Activated CD4-positive, alpha-beta T cell treated with anti-CD3 and anti-CD28 coated beads for 4 hours (primary cell): ENCODE data around the gene SART3.
"Not testable (repeated sequence)": the region's sequence is repeated elsewhere in the genome, so short reads cannot be mapped to it uniquely, and the experiment has no call there.

Source experiments
- DNase-seq, 2 donors: peaks; one replicate each; pipeline ENCODE4 v3.0.0-alpha.2; 2020

The SART3 gene

DNA sequence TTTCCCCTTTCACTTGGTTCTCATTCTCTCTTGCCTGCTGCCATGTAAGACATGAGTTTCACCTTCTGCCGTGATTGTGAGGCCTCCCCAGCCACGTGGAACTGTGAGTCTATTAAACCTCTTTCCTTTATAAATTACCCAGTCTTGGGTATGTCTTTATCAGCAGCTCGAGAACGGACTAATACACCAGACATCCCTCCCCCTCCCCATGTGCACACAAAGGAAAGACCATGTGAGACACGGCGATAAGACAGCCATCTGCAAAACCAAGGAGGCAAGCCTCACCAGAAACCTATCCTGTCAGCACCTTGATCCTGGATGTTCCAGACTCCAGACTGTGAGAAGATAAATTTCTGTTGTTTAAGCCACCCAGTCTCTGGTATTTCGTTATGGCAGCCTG, 75.6 kb downstream of the SART3 start:
- not testable (repeated sequence) for DNase-seq

- DNase-seq, result no peak
These were observed 76.1 kb downstream of the SART3 start for GRCh38 chr12:108484845-108485244.

DNA sequence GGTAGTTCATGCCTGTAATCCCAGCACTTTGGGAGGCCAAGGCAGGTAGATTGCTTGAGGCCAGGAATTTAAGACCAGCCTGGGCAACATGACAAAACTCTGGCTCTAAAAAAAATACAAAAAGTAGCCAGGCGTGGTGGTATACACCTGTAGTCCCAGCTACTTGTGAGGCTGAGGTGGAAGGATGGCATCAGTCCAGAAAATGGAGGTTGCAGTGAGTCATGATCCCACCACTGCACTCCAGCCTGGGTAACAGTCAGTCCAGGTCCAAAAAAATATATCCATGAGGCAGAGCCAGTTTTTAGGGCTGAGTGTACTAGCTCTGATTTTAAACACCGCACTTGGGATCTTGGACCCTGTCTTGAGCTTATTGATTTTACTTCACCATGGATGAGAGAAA, 76.5 kb downstream of the SART3 start:
- DNase-seq, result no peak

DNA sequence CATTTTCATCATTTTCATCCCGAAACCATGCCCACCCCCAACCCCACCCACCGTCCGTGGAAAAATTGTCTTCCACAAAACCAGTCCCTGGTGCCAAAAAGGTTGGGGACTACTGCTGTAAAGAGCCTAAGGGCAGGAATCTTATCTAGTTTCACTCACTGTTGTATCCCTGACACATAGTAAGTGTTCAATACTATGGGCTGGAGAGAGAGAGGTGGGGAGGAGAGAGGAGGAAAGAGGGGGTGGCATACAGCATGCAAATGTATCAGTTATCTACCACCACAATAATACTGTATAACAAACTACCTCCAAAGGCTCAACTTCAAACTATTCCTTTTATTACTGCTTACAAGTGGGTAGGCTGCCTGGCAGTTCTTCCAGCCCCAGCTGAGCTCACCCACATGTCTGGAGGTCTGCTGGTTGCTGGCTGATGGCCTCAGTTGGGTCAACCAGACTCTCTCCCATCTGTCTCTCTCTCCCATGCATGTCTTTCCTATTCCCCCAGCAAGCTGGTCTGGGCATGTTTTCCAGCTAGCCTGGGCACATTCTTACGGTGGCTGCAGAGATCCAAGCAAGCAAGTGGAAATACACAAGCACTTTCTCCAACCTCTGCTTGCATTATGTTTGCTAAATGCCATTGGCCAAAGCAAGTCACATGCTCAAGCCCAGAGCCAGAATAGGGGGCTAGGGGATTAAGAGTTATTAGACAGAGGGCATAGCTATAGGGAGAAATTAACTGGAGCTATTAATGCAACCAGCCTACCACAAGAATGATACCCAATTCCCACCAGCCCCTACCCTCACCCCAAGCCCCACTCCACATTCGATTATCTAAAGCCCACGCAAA, 77.5 kb downstream of the SART3 start:
- DNase-seq, result no peak

DNA sequence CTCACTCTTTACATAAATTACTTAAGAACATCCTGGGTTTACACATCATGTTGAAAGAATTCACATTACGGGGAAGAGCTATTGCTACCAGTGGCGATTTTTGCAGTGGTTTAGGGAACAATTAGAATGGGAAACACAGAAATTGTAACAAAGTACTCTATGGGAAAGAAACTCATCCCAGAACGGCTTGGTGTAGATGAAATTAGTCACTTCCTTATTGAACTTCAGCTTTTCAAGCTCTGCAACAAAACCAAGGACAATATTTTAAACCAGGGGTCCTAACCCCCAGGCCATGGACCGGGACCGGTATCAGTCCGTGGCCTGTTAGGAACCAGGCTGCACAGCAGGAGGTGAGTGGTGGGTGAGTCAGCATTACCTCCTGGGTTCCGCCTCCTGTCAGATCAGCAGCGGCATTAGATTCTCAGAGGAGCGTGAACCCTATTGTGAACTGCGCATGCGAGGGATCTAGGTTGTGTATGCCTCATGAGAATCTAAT, 78.2 kb downstream of the SART3 start:
- no peak for DNase-seq

DNA sequence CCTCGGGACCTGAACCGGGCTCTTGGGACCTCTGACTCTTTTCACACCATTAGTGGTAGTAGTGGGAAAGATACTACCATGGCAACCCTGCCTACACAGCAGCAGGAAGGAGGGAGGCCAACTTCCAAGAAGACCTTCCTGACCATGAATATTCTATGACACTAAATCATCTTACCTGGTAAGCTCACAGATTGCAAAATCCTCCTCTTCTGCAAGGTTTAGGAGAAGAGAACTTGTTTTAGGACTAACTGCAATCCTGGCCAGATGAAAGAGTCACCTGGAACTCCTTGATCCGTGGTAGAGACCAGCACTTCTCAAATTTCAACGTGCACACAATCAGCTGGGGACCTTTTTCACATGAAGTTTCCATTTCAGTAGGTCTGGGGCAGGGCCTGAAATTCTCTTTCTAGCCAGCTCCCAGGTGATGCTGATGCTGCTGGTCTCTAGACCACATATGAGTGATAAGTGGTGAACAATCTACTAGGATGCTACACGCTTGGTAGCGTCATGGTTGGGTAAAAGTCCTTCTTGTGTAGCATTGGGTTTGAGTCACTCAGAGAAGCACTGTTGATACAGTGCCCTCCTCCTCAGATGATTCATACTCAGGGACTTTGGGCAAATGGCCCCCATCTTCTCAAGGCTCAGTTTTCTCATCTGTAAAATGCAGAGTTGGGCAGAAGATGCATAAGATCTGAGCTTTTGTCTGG, 81.5 kb downstream of the SART3 start:
- DNase-seq, result no peak

DNA sequence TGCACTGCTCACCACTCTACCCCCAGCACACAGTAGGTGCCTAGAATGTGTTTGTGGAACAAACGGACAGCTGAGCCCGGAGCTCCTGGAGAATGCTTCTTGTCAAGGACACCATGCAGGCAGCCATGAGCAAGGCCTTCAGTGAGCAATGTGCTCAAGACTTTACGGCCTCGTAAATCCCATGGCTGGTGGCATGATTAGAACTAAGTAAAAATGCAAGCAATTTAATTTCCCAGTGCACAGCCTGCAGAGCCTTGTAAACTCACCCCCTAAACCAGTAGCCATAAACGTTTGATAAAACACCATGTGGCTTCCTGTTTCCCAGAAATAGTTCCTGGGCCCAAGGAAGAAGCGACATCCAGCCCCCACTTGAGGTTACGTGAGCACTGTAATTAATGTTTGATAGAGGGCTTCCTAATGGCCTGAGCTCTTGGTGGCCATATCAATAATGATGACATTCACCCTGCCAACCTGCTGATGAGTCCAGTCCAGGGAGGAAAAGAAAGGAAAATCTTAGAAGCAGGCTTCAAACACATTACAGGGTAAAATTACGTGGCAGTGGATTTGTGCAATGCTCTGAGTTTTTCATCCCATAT, 82.3 kb downstream of the SART3 start:
- no peak for DNase-seq

GRCh38 chr12:108477881-108478259, 83.1 kb downstream of the SART3 start:
- no peak for DNase-seq

- DNase-seq, result no peak
These were observed 83.7 kb downstream of the SART3 start for GRCh38 chr12:108477055-108477880.

DNA sequence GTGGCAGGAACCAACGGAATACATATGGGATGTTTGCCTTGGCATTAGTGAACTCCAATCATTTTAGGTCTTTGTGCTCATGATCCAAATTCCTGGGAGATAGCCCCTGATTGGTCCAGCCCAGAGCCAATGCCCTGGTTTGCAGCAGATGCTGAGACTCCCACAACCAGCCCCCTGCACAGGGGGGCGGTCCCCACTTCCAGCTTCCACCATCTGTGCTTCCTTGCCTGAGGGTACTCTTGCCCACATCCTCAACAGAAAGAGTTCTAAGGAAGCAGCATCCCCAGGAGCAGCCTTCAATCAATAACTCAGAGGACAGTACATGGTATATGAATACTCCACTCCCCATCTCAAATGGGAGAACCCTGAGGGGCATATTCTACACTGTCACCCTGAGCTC, 85.6 kb downstream of the SART3 start:
- DNase-seq, result no peak

GRCh38 chr12:108473400-108474055, 87.4 kb downstream of the SART3 start:
- no peak for DNase-seq
